Epithelial cell of esophagus (primary cell): Measurements from ENCODE around the gene COL4A4.

ENCODE experiments used
- DNase-seq: peaks from one replicate; pipeline ENCODE4 v3.0.0; 2010; ENCODE audit warnings: low read depth
- H3K4me3 ChIP-seq: 2 replicates; pipeline ENCODE4 v1.5.1; 2011; ENCODE audit warnings: mild to moderate bottlenecking, low read length, control low read depth
- CTCF ChIP-seq: IDR thresholded peaks from 2 replicates; pipeline ENCODE4 v1.5.1; 2011; ENCODE audit warnings: low read depth, mild to moderate bottlenecking, low read length, control low read depth, inconsistent platforms; ENCODE audit not compliant: insufficient read depth; ENCODE audit errors: missing control alignments

The COL4A4 gene

DNA sequence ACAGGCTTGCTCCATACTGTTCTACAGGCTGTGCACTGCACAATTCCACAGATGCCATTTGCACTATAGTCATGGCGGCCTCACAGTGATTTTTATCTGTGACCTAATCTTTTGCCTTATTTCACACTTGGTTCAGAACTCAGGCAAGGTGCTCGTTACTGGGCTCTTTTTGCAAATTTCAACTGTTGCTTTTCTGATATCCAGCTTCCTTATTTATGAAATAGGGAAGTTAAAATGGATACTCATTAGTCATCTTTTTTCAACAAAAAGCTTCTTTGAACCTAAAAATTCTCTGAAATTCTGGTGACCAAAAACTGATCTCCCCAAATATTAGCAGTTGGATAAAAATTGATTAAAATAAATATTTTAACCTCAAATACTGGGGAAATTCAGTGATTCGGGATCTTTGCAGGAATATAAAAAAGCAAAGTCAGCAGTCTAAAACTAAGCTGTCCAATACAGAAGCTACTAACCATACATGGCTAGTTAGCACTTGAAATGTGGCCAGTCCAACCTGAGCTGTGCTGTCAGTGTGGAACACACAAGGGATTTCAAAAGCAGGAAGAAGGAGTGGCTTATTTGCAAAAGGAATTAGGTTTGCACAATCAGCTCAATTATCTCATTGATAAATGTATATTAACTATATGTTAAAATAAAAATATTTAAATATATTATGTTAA, 134.4 kb downstream of the COL4A4 start:
- DNase-seq: peak; percentile 50
- TF ChIP-seq CTCF: no peak
- no peak overlapping the region for H3K4me3 ChIP-seq

DNA sequence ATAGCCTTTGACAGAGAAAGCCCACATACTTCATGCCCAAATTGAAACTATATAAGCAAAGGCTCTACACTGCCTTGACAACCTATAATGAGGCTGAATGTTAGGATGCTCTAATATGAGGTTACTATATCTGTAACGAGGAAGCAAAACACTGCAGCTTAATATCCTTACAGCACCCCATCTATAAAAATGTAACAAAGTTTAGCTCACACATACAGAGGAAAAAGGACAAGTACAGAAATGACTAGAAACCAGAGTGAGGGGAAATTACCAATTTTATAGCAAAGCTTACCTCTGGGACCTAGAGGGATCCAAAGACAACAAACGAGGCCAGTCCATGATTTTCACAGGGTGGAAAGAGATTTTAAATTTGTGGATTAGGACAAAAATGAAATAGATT, 138.5 kb downstream of the COL4A4 start:
- no peak overlapping the region for H3K4me3 ChIP-seq
- DNase-seq: no peak
- no peak for TF ChIP-seq CTCF

GRCh38 chr2:227022608-227023007, 141.4 kb downstream of the COL4A4 start:
- no peak for DNase-seq
- H3K4me3 ChIP-seq: no peak overlapping the region
- TF ChIP-seq CTCF: no peak

DNA sequence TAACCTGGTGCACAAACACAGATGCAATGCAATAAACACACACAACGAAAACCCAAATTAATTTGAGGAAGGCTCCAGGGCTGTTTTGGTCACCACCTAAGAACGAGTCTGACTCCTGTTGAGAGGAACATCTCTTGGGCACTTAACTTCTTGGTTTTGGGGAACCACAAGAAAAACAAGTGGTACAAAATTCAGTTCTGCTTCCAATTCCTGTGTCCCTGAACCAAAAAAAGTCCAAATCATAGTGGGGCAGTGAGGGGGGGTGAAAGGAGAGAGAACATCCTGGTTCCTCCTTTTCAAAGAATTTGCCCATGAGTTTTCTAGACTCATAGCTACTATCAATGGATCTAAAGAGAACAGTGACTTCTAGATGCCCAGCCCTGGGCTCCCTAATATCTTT, 143.6 kb downstream of the COL4A4 start:
- no peak for TF ChIP-seq CTCF
- H3K4me3 ChIP-seq: no peak overlapping the region
- no peak for DNase-seq

DNA sequence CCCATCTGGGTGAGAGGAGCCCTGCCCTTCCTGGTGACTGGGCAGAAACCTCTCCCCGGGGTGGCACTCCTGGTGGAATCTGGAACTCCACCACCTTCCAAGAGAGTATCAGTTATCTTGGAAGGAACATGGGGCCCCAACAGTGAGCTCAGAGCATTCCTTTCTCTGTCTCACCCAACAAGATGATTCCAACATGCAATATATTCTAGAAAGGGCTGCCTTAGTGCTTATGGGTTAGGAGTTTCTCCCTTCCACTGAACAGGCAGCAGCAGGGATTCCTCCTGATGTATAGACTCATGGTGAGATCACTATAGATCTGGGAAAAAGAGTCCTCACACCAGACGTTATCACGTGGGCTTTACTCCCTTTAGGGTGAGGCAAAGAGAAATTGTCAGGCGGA, 147.1 kb downstream of the COL4A4 start:
- DNase-seq: peak; percentile 42
- no peak for TF ChIP-seq CTCF
- no peak overlapping the region for H3K4me3 ChIP-seq

- no peak for TF ChIP-seq CTCF
- H3K4me3 ChIP-seq: no peak overlapping the region
- no peak for DNase-seq
Measured at GRCh38 chr2:227013881-227014280, 150.1 kb downstream of the COL4A4 start.

- no peak overlapping the region for H3K4me3 ChIP-seq
- TF ChIP-seq CTCF: no peak
- no peak for DNase-seq
Measured at GRCh38 chr2:227013330-227013729, 150.7 kb downstream of the COL4A4 start.
